ENCODE results near the gene CBFA2T2.

The CBFA2T2 gene

DNA sequence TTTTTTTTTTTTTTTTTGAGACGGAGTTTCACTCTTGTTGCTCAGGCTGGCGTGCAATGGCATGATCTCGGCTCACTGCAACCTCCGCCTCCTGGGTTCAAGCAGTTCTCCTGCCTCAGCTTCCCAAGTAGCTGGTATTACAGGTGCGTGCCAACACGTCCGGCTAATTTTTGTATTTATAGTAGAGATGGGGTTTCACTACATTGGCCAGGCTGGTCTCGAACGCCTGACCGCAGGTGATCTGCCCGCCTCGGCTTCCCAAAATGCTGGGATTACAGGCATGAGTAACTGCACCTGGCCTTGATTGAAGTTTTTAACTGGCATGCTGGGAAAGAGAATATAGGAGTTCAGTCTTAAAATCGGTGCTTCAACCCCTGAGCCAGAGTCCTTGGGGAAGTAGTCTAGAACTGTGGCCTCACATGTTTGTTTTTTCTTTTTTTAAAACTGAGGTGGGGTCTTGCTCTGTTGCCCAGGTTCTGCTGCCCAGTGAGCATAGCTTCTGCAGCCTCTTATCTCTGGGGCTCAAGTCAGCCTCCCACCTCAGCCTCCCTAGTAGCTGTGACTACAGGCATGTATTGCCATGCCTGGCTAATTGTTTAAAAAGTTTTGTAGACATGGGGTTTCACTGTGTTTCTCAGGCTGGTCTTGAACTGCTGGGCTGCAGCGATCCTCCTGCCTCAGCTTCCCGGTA, 3.3 kb downstream of the CBFA2T2 start:
- TF ChIP-seq, protein P1, sequence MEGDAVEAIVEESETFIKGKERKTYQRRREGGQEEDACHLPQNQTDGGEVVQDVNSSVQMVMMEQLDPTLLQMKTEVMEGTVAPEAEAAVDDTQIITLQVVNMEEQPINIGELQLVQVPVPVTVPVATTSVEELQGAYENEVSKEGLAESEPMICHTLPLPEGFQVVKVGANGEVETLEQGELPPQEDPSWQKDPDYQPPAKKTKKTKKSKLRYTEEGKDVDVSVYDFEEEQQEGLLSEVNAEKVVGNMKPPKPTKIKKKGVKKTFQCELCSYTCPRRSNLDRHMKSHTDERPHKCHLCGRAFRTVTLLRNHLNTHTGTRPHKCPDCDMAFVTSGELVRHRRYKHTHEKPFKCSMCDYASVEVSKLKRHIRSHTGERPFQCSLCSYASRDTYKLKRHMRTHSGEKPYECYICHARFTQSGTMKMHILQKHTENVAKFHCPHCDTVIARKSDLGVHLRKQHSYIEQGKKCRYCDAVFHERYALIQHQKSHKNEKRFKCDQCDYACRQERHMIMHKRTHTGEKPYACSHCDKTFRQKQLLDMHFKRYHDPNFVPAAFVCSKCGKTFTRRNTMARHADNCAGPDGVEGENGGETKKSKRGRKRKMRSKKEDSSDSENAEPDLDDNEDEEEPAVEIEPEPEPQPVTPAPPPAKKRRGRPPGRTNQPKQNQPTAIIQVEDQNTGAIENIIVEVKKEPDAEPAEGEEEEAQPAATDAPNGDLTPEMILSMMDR (IDR thresholded peaks at IDR 0.05), result no peak

DNA sequence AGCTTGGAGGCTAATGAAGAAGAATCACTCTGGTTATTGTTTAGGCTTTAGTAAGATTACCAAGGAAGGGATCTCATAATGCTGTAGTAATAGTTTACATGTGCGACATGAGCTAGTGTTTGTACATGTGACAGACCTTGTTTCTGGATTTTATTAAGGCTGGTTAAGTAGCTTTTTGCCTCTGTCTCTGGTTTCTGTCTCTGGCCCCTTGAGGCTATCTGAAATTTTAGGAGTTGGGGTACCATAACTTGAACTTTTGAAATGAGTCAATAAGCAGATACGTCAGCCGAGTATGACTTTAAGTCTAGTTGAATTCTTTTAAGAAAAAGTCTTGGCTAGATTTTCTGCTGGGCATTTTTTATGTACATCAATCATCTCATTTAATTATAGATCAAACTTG, 9.5 kb downstream of the CBFA2T2 start:
- TF ChIP-seq, protein P1 (IDR thresholded peaks at IDR 0.05), result no peak

DNA sequence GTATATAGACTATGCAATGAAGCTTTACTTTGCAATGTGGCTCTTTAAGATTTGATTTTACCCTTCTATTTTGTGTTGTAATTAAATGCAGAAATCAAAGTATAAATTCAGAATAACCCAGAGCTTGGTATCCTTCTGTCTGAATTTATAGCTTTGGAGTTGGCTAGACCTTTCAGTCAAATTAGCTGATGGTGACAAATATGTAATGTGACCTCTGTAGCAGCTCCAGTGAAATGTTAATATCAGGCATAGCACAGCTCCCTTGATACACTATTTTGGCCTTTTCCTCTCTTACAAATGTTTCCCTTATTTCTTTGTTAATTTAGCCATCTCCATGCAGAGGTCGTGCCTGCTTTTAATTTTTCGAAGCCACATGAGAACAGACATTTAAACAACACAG, 11.1 kb downstream of the CBFA2T2 start:
- TF ChIP-seq, protein P1 (IDR thresholded peaks at IDR 0.05), result no peak

DNA sequence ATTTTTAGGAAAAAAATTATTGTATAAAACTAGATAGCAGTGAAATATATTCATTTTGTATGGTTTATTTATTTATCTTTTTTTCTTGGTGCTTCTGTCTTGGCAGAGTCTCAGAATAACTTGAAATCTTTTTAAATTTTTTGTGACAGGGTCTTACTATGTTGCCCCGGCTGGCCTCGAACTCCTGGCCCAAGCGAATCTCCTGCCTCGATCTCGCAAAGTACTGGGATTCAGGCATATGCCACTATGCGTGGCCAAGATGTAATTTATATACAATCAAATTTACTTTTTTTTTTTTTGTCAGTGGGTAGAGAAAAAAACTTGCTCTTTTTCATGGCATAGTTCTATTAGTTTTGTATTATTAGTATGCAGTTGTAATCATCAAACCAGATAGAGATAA, 13.7 kb downstream of the CBFA2T2 start:
- TF ChIP-seq, protein P1 (IDR thresholded peaks at IDR 0.05), result no peak

DNA sequence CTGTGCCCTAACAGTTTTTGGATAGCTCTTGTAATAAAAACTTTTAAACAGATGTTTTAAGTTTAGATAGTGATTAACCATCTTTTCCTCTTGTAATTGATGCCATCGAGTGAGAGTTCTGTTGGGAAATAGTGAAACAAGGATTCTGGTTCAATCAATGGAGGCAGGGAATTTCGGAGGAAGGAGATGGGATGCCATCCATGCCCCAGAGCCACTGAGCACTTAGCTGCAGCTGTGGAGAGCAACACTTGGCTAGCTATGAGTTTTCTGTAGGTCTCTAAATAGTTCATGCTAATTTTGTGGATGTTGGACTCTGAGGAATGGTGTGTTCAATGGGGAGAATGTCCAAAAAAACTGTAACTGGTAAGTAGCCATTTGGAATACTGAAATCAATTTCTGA, 16.7 kb downstream of the CBFA2T2 start:
- TF ChIP-seq, protein P1 (IDR thresholded peaks at IDR 0.05), result no peak

DNA sequence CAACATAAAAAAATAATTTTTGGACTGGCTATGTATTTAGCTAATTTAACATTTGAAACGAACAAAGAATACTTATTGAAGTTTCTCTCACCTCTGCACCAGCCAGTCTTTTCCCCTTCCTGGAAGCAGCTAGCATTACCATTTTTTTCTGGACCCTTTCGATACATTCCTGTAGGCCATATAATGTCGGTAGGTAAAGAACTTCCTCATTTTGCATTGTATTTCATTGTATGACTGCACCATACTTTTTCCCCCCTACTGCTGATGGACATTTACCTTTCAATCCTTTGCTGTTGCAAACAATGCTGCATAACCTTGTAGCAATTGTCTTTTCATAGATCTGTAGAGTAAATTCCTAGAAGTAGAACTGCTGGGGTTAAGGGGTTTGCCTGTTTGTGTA, 17.6 kb downstream of the CBFA2T2 start:
- TF ChIP-seq, protein P1 (IDR thresholded peaks at IDR 0.05), result no peak

DNA sequence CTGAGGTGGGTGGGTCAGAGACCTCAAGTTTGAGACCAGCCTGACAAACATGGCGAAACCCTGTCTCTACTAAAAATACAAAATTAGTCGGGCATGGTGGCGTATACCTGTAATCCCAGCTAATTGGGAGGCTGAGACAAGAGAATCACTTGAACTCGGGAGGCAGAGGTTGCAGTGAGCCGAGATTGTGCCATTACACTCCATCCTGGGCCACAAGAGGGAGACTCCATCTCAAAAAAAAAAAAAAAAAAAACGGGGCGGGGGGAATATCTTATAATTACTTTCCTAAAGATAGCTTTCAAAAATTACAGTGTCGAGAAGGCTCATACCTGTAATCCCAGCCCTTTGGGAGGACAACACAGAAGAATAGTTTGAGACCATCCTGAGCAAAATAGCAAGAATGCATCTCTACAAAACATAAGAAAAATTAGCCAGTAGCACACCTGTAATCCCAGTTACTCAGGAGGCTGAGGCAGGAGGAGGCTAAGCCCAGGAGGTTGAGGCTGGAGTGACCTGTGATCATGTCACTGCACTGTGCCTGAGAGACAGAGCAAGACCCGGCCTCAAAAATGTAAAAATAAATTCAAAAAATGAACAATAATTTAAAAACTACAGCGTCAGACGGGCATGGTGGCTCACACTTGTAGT, 25.8 kb downstream of the CBFA2T2 start:
- TF ChIP-seq, protein P1 (IDR thresholded peaks at IDR 0.05), result no peak; the same call in 1 of the 2 replicates

Data from LNCAP (cell line).